ENCODE results near the gene MAGI2.

GRCh38 chr7:78906735-78907134, 546.7 kb downstream of the MAGI2 start:
- TF ChIP-seq CTCF (IDR thresholded peaks at IDR 0.05; ENCODE audit: low read depth, low read length, poor library complexity, severe bottlenecking): no peak
- no peak for TF ChIP-seq EZH2phosphoT487 (IDR thresholded peaks at IDR 0.05; ENCODE audit: borderline replicate concordance, low read length)
